GM18861 (cell line): Measurements from ENCODE around the gene TGFBR2.

Experiments used
- ATAC-seq: cut with Tn5 transposase; IDR thresholded peaks from one replicate; pipeline ENCODE4 v1.9.1; 2021; ENCODE audit not compliant: unreplicated experiment

Gene TGFBR2

GRCh38 chr3:30606301-30607031 lies at the start of gene TGFBR2:
Gene TGFBR2, plus strand, starts transcription at chr3:30606601. Its CDS starts 283 bp downstream, at chr3:30606884.
- ATAC-seq, result peak; percentile 67

- ATAC-seq, result no peak
Measured at GRCh38 chr3:30557746-30558303, 48.6 kb upstream of the TGFBR2 start.

DNA sequence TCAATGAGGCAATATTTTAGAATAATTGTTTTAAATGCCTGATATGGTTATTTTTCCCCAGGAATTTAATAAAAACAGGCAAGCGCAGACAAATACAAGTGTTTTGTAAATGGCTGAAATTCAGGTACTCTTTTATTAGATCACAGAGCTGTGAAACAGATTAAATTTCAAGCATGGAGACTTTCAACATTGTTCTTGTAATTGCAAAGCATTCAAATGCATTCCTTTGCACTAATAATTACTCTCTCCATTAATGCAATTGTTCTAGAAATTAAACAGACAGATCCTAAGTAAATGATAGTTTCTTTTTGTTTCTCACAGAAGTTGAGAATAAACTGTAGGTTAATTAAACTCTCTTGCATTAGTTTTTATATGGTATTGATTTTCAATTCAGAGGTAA lies 42.4 kb upstream of the TGFBR2 start:
- ATAC-seq, result no peak

GRCh38 chr3:30567139-30567753 lies 39.2 kb upstream of the TGFBR2 start:
- ATAC-seq, result no peak

DNA sequence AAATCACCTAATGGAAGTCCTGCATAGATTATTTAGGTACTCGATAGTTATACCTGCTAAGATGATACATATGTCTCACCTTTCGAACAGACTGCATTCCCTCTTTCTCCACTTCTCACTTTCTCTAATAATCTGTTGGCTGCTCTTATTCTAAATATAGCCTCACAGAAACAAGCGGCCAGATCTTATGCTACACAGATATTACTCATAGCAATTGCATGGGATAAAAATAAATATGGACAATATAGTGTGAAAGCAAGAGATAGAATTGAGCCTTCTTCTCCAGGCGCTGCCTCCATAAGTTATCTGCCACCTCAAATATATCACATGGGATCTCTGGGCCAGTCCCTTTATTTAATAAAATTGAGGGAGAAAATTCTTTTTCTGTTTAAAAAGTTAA lies 29.5 kb upstream of the TGFBR2 start:
- ATAC-seq, result no peak

DNA sequence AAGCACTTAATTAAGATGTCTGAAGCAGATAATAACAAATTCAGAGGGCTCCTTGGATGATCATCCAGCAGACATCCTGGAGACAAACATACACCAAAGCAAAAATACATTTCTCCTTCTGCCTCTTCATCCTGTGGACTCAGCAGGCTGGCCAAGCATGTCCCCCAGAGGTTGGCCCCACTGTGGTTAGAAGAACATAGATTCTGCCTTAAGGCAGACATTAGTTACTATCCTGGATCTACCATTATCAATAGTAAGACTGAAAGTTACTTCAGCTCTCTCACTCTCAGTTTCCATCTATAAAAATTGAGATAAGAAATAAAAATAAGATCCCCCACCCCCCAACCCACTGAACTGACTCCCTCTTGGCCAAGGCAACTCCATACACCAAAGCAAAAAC lies 28.6 kb upstream of the TGFBR2 start:
- ATAC-seq, result peak; percentile 83

DNA sequence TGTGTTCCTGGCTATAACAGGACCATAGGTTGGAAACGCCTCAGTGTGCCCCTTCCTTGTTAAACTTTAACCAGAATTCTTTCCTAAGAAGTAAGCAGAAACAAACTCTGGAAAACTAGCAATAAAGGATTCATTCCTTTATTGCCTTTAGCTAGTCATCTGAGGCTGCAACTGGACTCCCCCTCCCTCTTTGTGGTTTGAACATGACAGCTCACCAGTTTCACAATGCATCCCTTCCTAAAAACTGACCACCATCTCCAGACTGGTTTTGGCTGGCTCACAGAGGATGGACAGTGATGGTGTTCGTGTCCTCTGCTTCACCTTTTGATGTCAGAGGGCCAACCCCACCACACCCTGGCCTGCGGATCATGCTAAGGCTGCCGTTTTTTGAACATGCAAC lies 27.9 kb upstream of the TGFBR2 start:
- no peak for ATAC-seq

DNA sequence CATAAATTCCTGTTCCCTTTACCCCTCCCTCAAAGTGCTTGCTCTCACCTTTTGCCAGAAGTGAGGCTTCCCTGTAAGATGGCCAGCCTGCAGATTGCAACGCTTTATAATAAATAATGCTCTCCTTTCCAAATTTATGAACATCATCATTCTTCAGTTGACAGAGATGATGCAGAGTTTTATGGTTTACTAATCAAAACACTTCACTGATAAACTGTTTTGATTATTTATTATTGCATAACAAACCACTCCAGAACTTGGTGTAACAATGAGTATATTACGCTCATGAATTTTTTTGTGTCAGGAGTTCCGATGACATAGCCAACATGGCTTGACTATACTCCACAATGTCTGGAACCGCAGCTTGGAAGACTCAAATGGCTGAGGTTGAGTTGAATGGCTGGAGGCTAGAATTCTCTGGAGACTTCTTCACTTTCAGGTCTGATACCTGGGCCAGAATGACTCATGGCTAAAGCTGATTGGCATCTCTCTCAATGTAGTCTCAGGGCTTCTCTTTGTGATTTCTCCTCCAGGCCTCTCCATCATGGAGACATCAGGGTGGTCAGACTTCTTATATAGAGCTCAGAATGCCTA lies 27.3 kb upstream of the TGFBR2 start:
- no peak for ATAC-seq

DNA sequence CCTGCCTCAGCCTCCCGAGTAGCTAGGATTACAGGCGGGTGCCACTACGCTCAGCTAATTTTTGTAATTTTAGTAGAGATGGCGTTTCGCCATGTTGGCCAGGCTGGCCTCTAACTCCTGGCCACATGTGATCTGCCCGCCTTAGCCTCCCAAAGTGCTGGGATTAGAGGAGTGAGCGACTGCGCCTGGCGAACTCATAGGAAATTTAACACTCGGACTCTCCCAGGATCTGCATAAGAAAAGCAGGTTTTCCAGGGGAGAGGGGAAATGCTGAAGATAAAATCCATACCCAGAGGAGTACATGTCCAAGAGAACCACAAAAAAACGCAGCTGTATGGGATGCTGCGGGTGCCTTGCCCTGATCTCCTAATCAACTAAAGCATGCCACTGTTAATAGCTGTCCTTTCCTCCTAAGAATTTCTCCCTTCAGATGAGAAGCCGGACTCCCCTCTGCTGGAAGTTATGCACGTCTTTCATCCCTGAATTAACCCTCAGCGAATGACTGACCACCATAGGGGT lies 25.3 kb upstream of the TGFBR2 start:
- ATAC-seq, result no peak

DNA sequence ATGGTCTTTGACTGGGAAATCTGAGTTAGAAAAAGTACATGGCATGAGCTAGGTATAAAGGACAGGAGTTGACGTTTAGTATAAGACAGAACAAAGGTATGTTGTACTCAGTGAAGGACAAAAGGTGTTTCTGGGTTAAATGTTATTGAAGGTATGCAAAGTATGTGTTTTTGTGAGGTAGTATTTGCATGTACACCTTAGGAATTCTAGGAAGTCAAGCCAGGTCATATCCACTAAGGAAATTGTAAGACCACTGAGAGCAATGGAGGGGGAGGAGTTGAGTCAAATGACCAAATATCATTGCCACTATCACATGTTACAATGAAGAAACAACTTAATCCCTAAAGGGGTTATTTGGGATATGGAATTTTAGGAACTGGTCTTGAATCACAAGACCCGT lies 24.4 kb upstream of the TGFBR2 start:
- ATAC-seq, result no peak

DNA sequence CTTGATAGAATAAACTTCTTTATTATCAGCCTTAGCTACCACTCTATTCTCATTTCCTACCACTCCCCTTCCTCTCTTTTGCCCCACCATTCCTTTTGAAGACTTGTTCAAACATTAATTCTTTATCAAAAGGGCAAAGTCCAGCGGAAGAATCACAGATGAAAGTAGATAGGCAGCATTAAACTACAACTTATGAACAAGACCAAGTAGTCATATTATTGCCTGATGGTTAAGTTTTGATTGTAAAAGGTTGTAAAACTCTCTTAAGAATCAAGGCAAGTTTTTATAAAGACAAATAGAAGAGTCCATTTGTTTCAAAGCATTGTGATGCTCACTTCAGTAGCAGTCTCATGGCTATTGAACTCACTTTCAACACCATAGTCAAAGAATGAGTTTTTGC lies 22.4 kb upstream of the TGFBR2 start:
- ATAC-seq, result no peak

DNA sequence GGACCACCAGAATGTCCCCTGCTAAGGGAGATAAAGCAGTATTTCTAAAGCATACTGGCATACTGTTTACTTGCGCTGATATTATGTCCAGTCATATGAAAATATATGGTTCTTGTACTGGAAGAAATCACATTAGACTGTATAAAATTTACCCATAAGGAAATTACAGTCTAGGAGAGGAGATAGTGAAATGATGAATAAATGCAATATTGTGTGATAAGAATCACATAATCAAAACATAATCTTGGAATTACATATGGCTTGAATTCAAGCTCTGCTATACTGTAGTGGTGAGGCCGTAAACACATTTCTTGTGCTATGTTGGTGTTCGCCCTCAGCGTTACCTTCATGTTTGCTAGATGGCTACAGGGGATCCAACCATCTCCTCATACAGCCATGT lies 20.7 kb upstream of the TGFBR2 start:
- ATAC-seq, result no peak

- no peak for ATAC-seq
Measured at GRCh38 chr3:30586096-30586805, 20.1 kb upstream of the TGFBR2 start.

GRCh38 chr3:30586806-30587486 lies 19.5 kb upstream of the TGFBR2 start:
- ATAC-seq, result no peak

- no peak for ATAC-seq
Measured at GRCh38 chr3:30587904-30588303, 18.5 kb upstream of the TGFBR2 start.

DNA sequence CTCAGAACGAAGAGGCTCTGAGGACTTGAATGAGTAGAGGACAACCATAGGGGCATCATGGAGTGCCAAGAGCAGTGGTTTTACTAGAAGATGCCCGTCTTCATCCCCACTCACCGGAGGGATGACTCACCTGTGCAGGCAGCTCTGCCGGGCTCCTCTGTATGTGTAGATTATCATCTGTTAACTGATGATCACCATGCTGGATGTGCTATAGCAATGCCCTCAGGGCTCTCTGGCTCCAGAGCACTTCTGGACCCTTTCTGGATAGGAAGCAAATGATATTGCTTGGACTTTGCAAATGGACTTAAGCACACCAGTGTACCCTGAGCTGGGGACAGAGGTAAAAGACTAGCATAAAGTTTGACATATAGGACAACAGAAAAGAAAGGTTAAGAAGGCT lies 10.2 kb upstream of the TGFBR2 start:
- ATAC-seq, result no peak

GRCh38 chr3:30597131-30597768 lies 9.2 kb upstream of the TGFBR2 start:
- no peak for ATAC-seq

GRCh38 chr3:30597769-30598134 lies 8.6 kb upstream of the TGFBR2 start:
- no peak for ATAC-seq

- ATAC-seq, result no peak
Measured at GRCh38 chr3:30598668-30599545, 7.5 kb upstream of the TGFBR2 start.
